Transverse colon (tissue), 3 donors: ENCODE data around the gene SMYD3.

ENCODE experiments used
- POLR2A ChIP-seq: fragments of 450-650 bp; IDR thresholded peaks from one replicate; pipeline ENCODE4 v1.6.1; 2016; ENCODE audit warnings: antibody characterized with exemption, mild to moderate bottlenecking, moderate library complexity
- TF ChIP-seq, protein P1 (sequence below), 5 experiments: fragments of 200-600 bp in 3 of 5; fragments of 450-650 bp in 2 of 5; sonication (generic) in 3 of 5; IDR thresholded peaks; 1 replicate in 2 of 5; 2 replicates in 3 of 5; pipeline ENCODE4 v1.5.1; 2016 to 2017; ENCODE audit warnings: antibody characterized with exemption in 5 of 5, inconsistent platforms in 3 of 5, mild to moderate bottlenecking in 2 of 5, moderate library complexity in 1 of 5

DNA sequence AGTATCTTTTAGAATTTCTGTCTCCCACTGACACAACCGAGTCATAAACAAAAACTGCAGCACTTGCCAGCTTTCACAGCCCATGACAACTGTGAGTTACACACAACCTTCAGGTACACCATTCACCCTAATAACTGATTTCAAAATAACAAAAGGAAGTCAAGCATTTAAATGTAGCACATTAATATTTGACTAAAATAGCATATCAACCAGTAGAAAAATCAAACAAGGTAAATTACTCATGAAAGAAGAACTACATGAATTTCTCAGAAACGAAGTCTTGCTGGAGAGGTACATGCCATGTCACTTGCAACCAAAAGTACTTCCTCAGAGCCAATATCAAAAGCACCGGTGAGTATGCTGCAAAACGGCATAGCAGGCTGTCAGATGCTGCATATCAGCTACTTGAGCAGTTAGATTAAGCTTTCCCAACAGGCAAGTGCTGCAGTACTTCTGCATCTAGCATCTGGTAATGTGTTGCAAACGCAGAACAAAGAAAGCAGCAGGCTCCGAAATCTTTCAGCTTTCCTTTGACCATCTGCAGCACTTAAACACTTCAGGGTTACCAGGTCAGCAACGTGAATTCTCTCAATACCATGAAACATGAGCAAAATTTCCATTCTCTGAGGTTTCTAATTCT lies 223.2 kb downstream of the SMYD3 start:
- TF ChIP-seq, protein P1, sequence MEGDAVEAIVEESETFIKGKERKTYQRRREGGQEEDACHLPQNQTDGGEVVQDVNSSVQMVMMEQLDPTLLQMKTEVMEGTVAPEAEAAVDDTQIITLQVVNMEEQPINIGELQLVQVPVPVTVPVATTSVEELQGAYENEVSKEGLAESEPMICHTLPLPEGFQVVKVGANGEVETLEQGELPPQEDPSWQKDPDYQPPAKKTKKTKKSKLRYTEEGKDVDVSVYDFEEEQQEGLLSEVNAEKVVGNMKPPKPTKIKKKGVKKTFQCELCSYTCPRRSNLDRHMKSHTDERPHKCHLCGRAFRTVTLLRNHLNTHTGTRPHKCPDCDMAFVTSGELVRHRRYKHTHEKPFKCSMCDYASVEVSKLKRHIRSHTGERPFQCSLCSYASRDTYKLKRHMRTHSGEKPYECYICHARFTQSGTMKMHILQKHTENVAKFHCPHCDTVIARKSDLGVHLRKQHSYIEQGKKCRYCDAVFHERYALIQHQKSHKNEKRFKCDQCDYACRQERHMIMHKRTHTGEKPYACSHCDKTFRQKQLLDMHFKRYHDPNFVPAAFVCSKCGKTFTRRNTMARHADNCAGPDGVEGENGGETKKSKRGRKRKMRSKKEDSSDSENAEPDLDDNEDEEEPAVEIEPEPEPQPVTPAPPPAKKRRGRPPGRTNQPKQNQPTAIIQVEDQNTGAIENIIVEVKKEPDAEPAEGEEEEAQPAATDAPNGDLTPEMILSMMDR (IDR thresholded peaks at IDR 0.05) = no peak
- no peak for TF ChIP-seq POLR2A
